NCI-H69 (cell line): Measurements from ENCODE around the gene P3H4.
"Not testable (repeated sequence)": the region's sequence is repeated elsewhere in the genome, so short reads cannot be mapped to it uniquely, and the experiment has no call there.

ENCODE experiments used
- DNase-seq: peaks from one replicate; lab custom pipeline; 2025; lab: John Stamatoyannopoulos, UW

The P3H4 gene

GRCh38 chr17:41811549-41812380 is at the start of gene P3H4:
Gene P3H4, minus strand, starts transcription at chr17:41811949. Its CDS starts 34 bp downstream, at chr17:41811915.
- DNase-seq, result peak; percentile 89

GRCh38 chr17:41860254-41860931 is 48.6 kb upstream of the P3H4 start:
- DNase-seq, result peak; percentile 31

- not testable (repeated sequence) for DNase-seq
Observed at GRCh38 chr17:41851382-41851781, 39.6 kb upstream of the P3H4 start.

GRCh38 chr17:41849251-41849990 is 37.7 kb upstream of the P3H4 start:
- no peak for DNase-seq

GRCh38 chr17:41848788-41849187 is 37.0 kb upstream of the P3H4 start:
- no peak for DNase-seq

GRCh38 chr17:41844971-41845370 is 33.2 kb upstream of the P3H4 start:
- DNase-seq, result no peak

GRCh38 chr17:41840781-41841180 is 29.0 kb upstream of the P3H4 start:
- not testable (repeated sequence) for DNase-seq

- not testable (repeated sequence) for DNase-seq
Observed at GRCh38 chr17:41839448-41839847, 27.7 kb upstream of the P3H4 start.

- DNase-seq, result no peak
Observed at GRCh38 chr17:41837761-41838538, 26.2 kb upstream of the P3H4 start, which contains the start of gene KLHL10. Gene KLHL10, plus strand, starts transcription at chr17:41837825. Its CDS starts 108 bp downstream, at chr17:41837933.

- no peak for DNase-seq
Observed at GRCh38 chr17:41836550-41837196, 24.9 kb upstream of the P3H4 start.

GRCh38 chr17:41835800-41836549 is 24.2 kb upstream of the P3H4 start, which contains the start of gene NT5C3B:
Gene NT5C3B, minus strand, starts transcription at chr17:41836232. Its CDS starts 39 bp downstream, at chr17:41836193.
- peak; percentile 66 for DNase-seq

GRCh38 chr17:41835214-41835799 is 23.6 kb upstream of the P3H4 start:
- DNase-seq, result peak; percentile 43

GRCh38 chr17:41829961-41830360 is 18.2 kb upstream of the P3H4 start:
- not testable (repeated sequence) for DNase-seq

- DNase-seq, result no peak
Observed at GRCh38 chr17:41825175-41825845, 13.6 kb upstream of the P3H4 start.

GRCh38 chr17:41824086-41824485 is 12.3 kb upstream of the P3H4 start:
- DNase-seq, result no peak

- DNase-seq, result no peak
Observed at GRCh38 chr17:41823580-41823979, 11.8 kb upstream of the P3H4 start.

- no peak for DNase-seq
Observed at GRCh38 chr17:41823141-41823524, 11.4 kb upstream of the P3H4 start.

GRCh38 chr17:41822216-41823140 is 10.7 kb upstream of the P3H4 start:
- DNase-seq, result no peak
